Measurements from ENCODE around the gene AP5B1.
"Not testable (repeated sequence)": the region's sequence is repeated elsewhere in the genome, so short reads cannot be mapped to it uniquely, and the experiment has no call there.

AP5B1 gene

GRCh38 chr11:65739022-65739421 lies 41.8 kb downstream of the AP5B1 start:
- no peaks in the 10 kb centered on the region for H3K79me2 ChIP-seq (ENCODE audit: control insufficient read depth, insufficient read depth, low read length, poor library complexity)
- no peak overlapping the region for H3K23ac ChIP-seq (ENCODE audit: low read length)
- no peak overlapping the region for H2BK120ac ChIP-seq (ENCODE audit: insufficient read depth, low read length, poor library complexity)
- no peak overlapping the region for H3K9ac ChIP-seq (ENCODE audit: low read length)
- WGBS (ENCODE audit: extremely low coverage, insufficient coverage, insufficient read length), result no CpG with 5 or more reads among the region's 2 CpGs
- no peak overlapping the region for H2BK12ac ChIP-seq (ENCODE audit: low read length)
- H4K12ac ChIP-seq (ENCODE audit: low read depth, low read length), result no peak overlapping the region
- H2AK5ac ChIP-seq (ENCODE audit: low read length), result no peak overlapping the region
- H3K4me3 ChIP-seq (ENCODE audit: low read depth, low read length), result no peak overlapping the region
- H2BK5ac ChIP-seq (ENCODE audit: low read depth, low read length, poor library complexity), result no peak overlapping the region
- H4K8ac ChIP-seq (ENCODE audit: low read depth, low read length), result no peak overlapping the region
- no peak overlapping the region for H2AFZ ChIP-seq (ENCODE audit: insufficient read depth, low read length, poor library complexity)
- H3K27ac ChIP-seq (ENCODE audit: low read depth, low read length), result no peak overlapping the region
- no peak overlapping the region for H4K91ac ChIP-seq (ENCODE audit: low read depth, low read length)
- no peaks in the 10 kb centered on the region for H3K4me1 ChIP-seq (ENCODE audit: control insufficient read depth in 1 of 2, insufficient read depth in 2 of 2, low read length in 2 of 2)
- no peak overlapping the region for H3K4me2 ChIP-seq (ENCODE audit: low read length)
- no peak overlapping the region for H3K18ac ChIP-seq (ENCODE audit: low read length)
- peaks cover 5% of the 10 kb centered on the region for H3K9me3 ChIP-seq (ENCODE audit: insufficient read depth, low read depth, low read length)
- no peaks in the 10 kb centered on the region for H3K27me3 ChIP-seq (ENCODE audit: insufficient read depth, low read length)
- no peaks in the 10 kb centered on the region for H3K79me1 ChIP-seq (ENCODE audit: low read length)
- H3K36me3 ChIP-seq (ENCODE audit: control insufficient read depth in 1 of 2, insufficient read depth in 2 of 2, low read length in 2 of 2), result no peaks in the 10 kb centered on the region
- no peak overlapping the region for H3K4ac ChIP-seq (ENCODE audit: low read depth, low read length)
- no peak overlapping the region for H3K14ac ChIP-seq (ENCODE audit: low read length)
- no peak for DNase-seq

- no peaks in the 10 kb centered on the region for H3K79me1 ChIP-seq (ENCODE audit: low read length)
- no peak overlapping the region for H4K91ac ChIP-seq (ENCODE audit: low read depth, low read length)
- H3K4me2 ChIP-seq (ENCODE audit: low read length), result no peak overlapping the region
- H3K18ac ChIP-seq (ENCODE audit: low read length), result no peak overlapping the region
- H2BK5ac ChIP-seq (ENCODE audit: low read depth, low read length, poor library complexity), result no peak overlapping the region
- H3K9ac ChIP-seq (ENCODE audit: low read length), result no peak overlapping the region
- peaks cover 5% of the 10 kb centered on the region for H3K9me3 ChIP-seq (ENCODE audit: insufficient read depth, low read depth, low read length)
- H4K8ac ChIP-seq (ENCODE audit: low read depth, low read length), result no peak overlapping the region
- H4K12ac ChIP-seq (ENCODE audit: low read depth, low read length), result no peak overlapping the region
- no peak overlapping the region for H2AFZ ChIP-seq (ENCODE audit: insufficient read depth, low read length, poor library complexity)
- no peak overlapping the region for H2BK120ac ChIP-seq (ENCODE audit: insufficient read depth, low read length, poor library complexity)
- H3K23ac ChIP-seq (ENCODE audit: low read length), result no peak overlapping the region
- no peak overlapping the region for H3K4ac ChIP-seq (ENCODE audit: low read depth, low read length)
- H2BK12ac ChIP-seq (ENCODE audit: low read length), result no peak overlapping the region
- H3K36me3 ChIP-seq (ENCODE audit: control insufficient read depth in 1 of 2, insufficient read depth in 2 of 2, low read length in 2 of 2), result no peaks in the 10 kb centered on the region
- H3K27me3 ChIP-seq (ENCODE audit: insufficient read depth, low read length), result peaks cover under 1% of the 10 kb centered on the region
- H3K27ac ChIP-seq (ENCODE audit: low read depth, low read length), result no peak overlapping the region
- no peak overlapping the region for H3K14ac ChIP-seq (ENCODE audit: low read length)
- no peaks in the 10 kb centered on the region for H3K79me2 ChIP-seq (ENCODE audit: control insufficient read depth, insufficient read depth, low read length, poor library complexity)
- no peak for DNase-seq
- no peak overlapping the region for H3K4me3 ChIP-seq (ENCODE audit: low read depth, low read length)
- H2AK5ac ChIP-seq (ENCODE audit: low read length), result no peak overlapping the region
- no peaks in the 10 kb centered on the region for H3K4me1 ChIP-seq (ENCODE audit: control insufficient read depth in 1 of 2, insufficient read depth in 2 of 2, low read length in 2 of 2)
Measured at GRCh38 chr11:65736810-65737209, 44.0 kb downstream of the AP5B1 start.

DNA sequence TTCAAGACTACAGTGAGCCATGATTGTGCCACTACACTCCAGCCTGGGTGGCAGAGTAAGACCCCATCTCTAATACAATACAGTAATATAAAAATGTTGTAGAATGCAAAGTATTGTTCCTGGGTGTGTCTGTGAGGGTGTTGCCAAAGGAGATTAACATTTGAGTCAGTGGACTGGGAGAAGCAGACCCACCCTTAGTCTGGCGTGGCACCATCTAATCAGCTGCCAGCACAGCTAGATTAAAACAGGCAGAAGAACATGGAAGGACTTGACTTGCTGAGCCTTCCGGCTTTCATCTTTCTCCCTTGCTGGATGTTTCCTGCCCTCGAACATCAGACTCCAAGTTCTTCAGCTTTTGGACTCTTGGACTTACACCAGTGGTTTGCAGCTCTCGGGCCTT lies 45.7 kb downstream of the AP5B1 start:
- DNase-seq; H2BK12ac ChIP-seq (ENCODE audit: low read length); H3K18ac ChIP-seq (ENCODE audit: low read length); H2BK120ac ChIP-seq (ENCODE audit: insufficient read depth, low read length, poor library complexity); H3K27ac ChIP-seq (ENCODE audit: low read depth, low read length); H3K9me3 ChIP-seq (ENCODE audit: insufficient read depth, low read depth, low read length); H2AFZ ChIP-seq (ENCODE audit: insufficient read depth, low read length, poor library complexity); H3K4me2 ChIP-seq (ENCODE audit: low read length); H3K79me1 ChIP-seq (ENCODE audit: low read length); H2BK5ac ChIP-seq (ENCODE audit: low read depth, low read length, poor library complexity); H3K9ac ChIP-seq (ENCODE audit: low read length); H3K36me3 ChIP-seq (ENCODE audit: control insufficient read depth in 1 of 2, insufficient read depth in 2 of 2, low read length in 2 of 2); H3K14ac ChIP-seq (ENCODE audit: low read length); H4K8ac ChIP-seq (ENCODE audit: low read depth, low read length); H3K4ac ChIP-seq (ENCODE audit: low read depth, low read length); H3K23ac ChIP-seq (ENCODE audit: low read length); H4K91ac ChIP-seq (ENCODE audit: low read depth, low read length); H3K4me3 ChIP-seq (ENCODE audit: low read depth, low read length); H3K4me1 ChIP-seq (ENCODE audit: control insufficient read depth in 1 of 2, insufficient read depth in 2 of 2, low read length in 2 of 2); H3K79me2 ChIP-seq (ENCODE audit: control insufficient read depth, insufficient read depth, low read length, poor library complexity); H4K12ac ChIP-seq (ENCODE audit: low read depth, low read length); H2AK5ac ChIP-seq (ENCODE audit: low read length); H3K27me3 ChIP-seq (ENCODE audit: insufficient read depth, low read length): not testable (repeated sequence)
- whole genome bisulfite sequencing (ENCODE audit: extremely low coverage, insufficient coverage, insufficient read length), result no CpG with 5 or more reads among the region's 4 CpGs

DNA sequence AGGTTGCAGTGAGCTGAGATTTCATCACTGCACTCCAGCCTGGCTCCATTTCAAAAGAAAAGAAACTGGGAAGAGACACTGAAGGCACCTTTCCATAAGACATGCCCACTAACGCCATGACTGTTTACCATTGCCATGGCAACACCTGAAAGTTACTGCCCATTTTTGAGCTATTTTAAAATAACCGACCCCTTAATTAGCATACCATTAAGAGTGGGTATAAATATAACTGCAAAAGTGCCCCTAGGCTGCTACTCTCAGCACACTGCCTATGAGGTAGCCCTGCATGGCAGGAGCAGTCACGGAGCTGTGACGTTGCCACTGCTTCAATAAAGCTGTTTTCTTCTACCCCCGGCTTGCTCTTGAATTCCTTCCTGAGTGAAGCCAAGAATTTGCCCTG lies 50.3 kb downstream of the AP5B1 start:
- Histone ChIP-seq H2BK12ac (ENCODE audit: low read length) (no peak overlapping the region), H3K79me1 (ENCODE audit: low read length) (no peaks in the 10 kb centered on the region), H3K4me1 (ENCODE audit: control insufficient read depth in 1 of 2, insufficient read depth in 2 of 2, low read length in 2 of 2) (no peaks in the 10 kb centered on the region), H3K18ac (ENCODE audit: low read length) (no peak overlapping the region), H4K12ac (ENCODE audit: low read depth, low read length) (no peak overlapping the region), H3K23ac (ENCODE audit: low read length) (no peak overlapping the region), H3K9ac (ENCODE audit: low read length) (no peak overlapping the region), H2AK5ac (ENCODE audit: low read length) (no peak overlapping the region), H2AFZ (ENCODE audit: insufficient read depth, low read length, poor library complexity) (no peak overlapping the region), H4K8ac (ENCODE audit: low read depth, low read length) (no peak overlapping the region), H2BK120ac (ENCODE audit: insufficient read depth, low read length, poor library complexity) (no peak overlapping the region), H3K9me3 (ENCODE audit: insufficient read depth, low read depth, low read length) (peaks cover 8% of the 10 kb centered on the region), H3K27ac (ENCODE audit: low read depth, low read length) (no peak overlapping the region), H3K4ac (ENCODE audit: low read depth, low read length) (no peak overlapping the region), H3K79me2 (ENCODE audit: control insufficient read depth, insufficient read depth, low read length, poor library complexity) (no peaks in the 10 kb centered on the region), H3K27me3 (ENCODE audit: insufficient read depth, low read length) (peaks cover 2% of the 10 kb centered on the region), H3K4me2 (ENCODE audit: low read length) (no peak overlapping the region), H3K4me3 (ENCODE audit: low read depth, low read length) (no peak overlapping the region), H3K14ac (ENCODE audit: low read length) (no peak overlapping the region), H2BK5ac (ENCODE audit: low read depth, low read length, poor library complexity) (no peak overlapping the region), H4K91ac (ENCODE audit: low read depth, low read length) (no peak overlapping the region), H3K36me3 (ENCODE audit: control insufficient read depth in 1 of 2, insufficient read depth in 2 of 2, low read length in 2 of 2) (no peaks in the 10 kb centered on the region)
- peak in 1 of 2 donors; percentile 19 for DNase-seq
- no CpG with 5 or more reads among the region's 5 CpGs for WGBS (ENCODE audit: extremely low coverage, insufficient coverage, insufficient read length)

All from trophoblast cell (in vitro differentiated cells and primary cell).